ENCODE measurements around the gene FAM184A. TPM values are rescaled to one million over a fixed set of nuclear protein-coding genes. Genes with fewer than 3 reads are reported as not detected.

Gene FAM184A
- total and polyA plus RNA-seq, 2 donors (not counting 3 experiments of a cell fraction or from before 2014, with no cell fraction given) = 0.04 to 0.84 TPM

DNA sequence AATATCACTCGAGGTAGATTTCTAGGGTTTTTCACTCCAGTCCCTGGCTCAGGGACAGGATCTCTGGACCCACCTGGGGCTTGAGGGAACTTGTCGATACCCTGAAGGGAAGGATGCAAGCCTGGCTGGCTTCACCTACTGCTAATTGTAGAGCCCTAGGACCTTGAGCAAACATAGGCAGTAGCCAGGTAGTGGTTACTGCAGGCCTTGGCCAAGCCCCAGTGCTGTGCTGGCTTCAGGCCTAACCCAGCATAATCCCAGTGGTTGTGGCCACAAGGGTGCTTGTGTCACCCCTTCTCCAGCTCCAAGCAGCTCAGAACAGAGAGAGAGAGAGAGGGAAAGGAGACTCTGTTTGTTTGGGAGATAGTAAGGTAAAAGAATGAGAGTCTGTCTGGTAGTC is 137.7 kb downstream of the FAM184A start:
- no peaks in the 10 kb centered on the region for H3K79me2 ChIP-seq (ENCODE audit: control insufficient read depth, insufficient read depth, low read length)
- H2AFZ ChIP-seq (ENCODE audit: low read depth, low read length) = no peak overlapping the region
- H3K27ac ChIP-seq (ENCODE audit: insufficient read depth, low read depth, low read length) = no peak overlapping the region
- H3K4me2 ChIP-seq (ENCODE audit: insufficient read depth, low read length) = no peak overlapping the region
- DNase-seq (ENCODE audit: low read depth, low spot score) (no peak), FAIRE-seq (no peak)
- H3K4me3 ChIP-seq (replicated peaks in 1 of 3; ENCODE audit: insufficient read depth in 1 of 3, low read depth in 1 of 3, low read length in 3 of 3) = no peak overlapping the region
- ChIA-PET POLR2A (no interaction called here), CTCF (no interaction called here)
- BruUV-seq (replicated peaks) = no TSS peak
- intact Hi-C loops (cut with micrococcal nuclease) = no loop called here
- TF ChIP-seq POLR2AphosphoS5 (IDR thresholded peaks at IDR 0.05; ENCODE audit: insufficient read depth, low read depth, low read length) (no peak), EZH2 (IDR thresholded peaks at IDR 0.05; ENCODE audit: borderline replicate concordance, low read depth, low read length, severe bottlenecking) (no peak), MYC (IDR thresholded peaks at IDR 0.05; ENCODE audit: low read depth, low read length) (no peak), POLR2A (IDR thresholded peaks at IDR 0.05; ENCODE audit: low read depth, low read length) (no peak), GATA2 (IDR thresholded peaks at IDR 0.05; ENCODE audit: insufficient read depth, insufficient read length, low read depth, low read length) (no peak), FOS (IDR thresholded peaks at IDR 0.05; ENCODE audit: borderline replicate concordance, insufficient read depth, low read length) (no peak), JUN (IDR thresholded peaks at IDR 0.05; ENCODE audit: borderline replicate concordance, insufficient read depth, insufficient read length, low read depth) (no peak)
- TF ChIP-seq, protein P1, sequence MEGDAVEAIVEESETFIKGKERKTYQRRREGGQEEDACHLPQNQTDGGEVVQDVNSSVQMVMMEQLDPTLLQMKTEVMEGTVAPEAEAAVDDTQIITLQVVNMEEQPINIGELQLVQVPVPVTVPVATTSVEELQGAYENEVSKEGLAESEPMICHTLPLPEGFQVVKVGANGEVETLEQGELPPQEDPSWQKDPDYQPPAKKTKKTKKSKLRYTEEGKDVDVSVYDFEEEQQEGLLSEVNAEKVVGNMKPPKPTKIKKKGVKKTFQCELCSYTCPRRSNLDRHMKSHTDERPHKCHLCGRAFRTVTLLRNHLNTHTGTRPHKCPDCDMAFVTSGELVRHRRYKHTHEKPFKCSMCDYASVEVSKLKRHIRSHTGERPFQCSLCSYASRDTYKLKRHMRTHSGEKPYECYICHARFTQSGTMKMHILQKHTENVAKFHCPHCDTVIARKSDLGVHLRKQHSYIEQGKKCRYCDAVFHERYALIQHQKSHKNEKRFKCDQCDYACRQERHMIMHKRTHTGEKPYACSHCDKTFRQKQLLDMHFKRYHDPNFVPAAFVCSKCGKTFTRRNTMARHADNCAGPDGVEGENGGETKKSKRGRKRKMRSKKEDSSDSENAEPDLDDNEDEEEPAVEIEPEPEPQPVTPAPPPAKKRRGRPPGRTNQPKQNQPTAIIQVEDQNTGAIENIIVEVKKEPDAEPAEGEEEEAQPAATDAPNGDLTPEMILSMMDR (IDR thresholded peaks at IDR 0.05; ENCODE audit: extremely low read depth in 1 of 2, insufficient read depth in 1 of 2, low read depth in 1 of 2, low read length in 2 of 2) = no peak
- TF ChIP-seq, protein P2, sequence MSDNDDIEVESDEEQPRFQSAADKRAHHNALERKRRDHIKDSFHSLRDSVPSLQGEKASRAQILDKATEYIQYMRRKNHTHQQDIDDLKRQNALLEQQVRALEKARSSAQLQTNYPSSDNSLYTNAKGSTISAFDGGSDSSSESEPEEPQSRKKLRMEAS (IDR thresholded peaks at IDR 0.05; ENCODE audit: insufficient read depth, insufficient read length) = no peak
- no peaks in the 10 kb centered on the region for H3K9me1 ChIP-seq (replicated peaks; ENCODE audit: control insufficient read depth, extremely low read depth, insufficient read depth, low read length)
- no peaks in the 10 kb centered on the region for H4K20me1 ChIP-seq (replicated peaks; ENCODE audit: control insufficient read depth, extremely low read depth, insufficient read depth, low read length)
- H3K9ac ChIP-seq (replicated peaks; ENCODE audit: extremely low read depth, insufficient read depth, low read length) = no peak overlapping the region
- dilution Hi-C loops (cut with MboI; ENCODE audit: extremely low pct_ligation_motif_present, low sequenced_read_pairs) = no loop called here
- peaks cover under 1% of the 10 kb centered on the region for H3K4me1 ChIP-seq (ENCODE audit: control insufficient read depth, extremely low read depth, insufficient read depth, low read length)
- no peaks in the 10 kb centered on the region for H3K36me3 ChIP-seq (ENCODE audit: control insufficient read depth in 2 of 2, extremely low read depth in 1 of 2, insufficient read depth in 2 of 2, low read length in 2 of 2)
- no peaks in the 10 kb centered on the region for H3K9me3 ChIP-seq (replicated peaks; ENCODE audit: control insufficient read depth, insufficient read depth, low read length)
- no peaks in the 10 kb centered on the region for H3K27me3 ChIP-seq (ENCODE audit: control insufficient read depth in 2 of 2, insufficient read depth in 2 of 2, low read length in 2 of 2)

Data from endothelial cell of umbilical vein (primary cell).